HG03521 (cell line): ENCODE measurements around the gene OR6J1.
"Not testable (repeated sequence)": the region's sequence is repeated elsewhere in the genome, so short reads cannot be mapped to it uniquely, and the experiment has no call there.

Source experiments
- ATAC-seq: cut with Tn5 transposase; IDR thresholded peaks from one replicate; pipeline ENCODE4 v1.9.1; 2021; ENCODE audit warnings: mild to moderate bottlenecking, moderate library complexity; ENCODE audit not compliant: unreplicated experiment

OR6J1 gene

DNA sequence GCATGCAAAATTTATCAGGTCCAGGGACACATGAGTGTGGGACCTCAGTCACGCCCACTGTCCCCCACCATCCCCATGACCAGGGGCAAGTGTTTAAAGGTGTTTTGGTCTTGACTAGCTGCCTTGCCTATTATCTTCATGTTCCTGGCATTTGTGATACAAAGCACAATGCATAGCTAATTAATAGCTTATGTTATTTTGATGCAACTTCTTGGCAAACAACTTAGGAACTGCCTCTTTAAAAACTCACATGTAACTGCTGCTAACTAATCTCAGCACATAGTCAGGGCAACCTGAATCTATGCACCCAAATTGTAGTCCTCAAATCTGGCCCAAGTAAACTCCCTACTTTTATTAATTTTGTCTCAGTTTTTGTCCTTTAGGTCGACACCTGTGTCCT lies 7.4 kb upstream of the OR6J1 start:
- ATAC-seq = no peak

DNA sequence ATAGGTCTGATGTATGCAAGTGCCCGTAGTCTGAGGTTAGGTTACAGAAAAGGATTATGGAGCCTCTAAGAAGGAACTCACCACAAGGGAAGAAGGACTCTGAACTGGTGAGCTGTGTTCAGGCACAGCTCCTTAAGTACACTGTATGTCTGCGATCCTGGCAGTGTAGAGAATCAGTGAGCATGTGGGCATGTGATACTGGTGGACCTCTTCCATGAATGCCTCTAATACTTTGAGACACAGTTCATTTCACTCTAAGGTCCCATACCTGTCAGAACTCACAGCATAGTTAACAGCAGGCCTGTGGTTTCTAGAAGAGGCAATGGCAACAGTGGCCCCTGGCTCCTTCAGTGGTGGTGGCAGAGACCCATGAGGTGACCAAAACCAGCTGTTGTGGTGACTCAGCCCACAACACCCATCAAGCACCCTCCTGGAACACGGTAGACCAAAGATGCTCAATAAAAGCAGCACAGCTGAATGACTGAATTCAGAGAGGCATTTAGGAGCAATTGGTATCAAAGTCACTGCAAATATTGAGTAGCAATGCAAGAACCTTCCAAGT lies 6.9 kb upstream of the OR6J1 start:
- no peak for ATAC-seq

DNA sequence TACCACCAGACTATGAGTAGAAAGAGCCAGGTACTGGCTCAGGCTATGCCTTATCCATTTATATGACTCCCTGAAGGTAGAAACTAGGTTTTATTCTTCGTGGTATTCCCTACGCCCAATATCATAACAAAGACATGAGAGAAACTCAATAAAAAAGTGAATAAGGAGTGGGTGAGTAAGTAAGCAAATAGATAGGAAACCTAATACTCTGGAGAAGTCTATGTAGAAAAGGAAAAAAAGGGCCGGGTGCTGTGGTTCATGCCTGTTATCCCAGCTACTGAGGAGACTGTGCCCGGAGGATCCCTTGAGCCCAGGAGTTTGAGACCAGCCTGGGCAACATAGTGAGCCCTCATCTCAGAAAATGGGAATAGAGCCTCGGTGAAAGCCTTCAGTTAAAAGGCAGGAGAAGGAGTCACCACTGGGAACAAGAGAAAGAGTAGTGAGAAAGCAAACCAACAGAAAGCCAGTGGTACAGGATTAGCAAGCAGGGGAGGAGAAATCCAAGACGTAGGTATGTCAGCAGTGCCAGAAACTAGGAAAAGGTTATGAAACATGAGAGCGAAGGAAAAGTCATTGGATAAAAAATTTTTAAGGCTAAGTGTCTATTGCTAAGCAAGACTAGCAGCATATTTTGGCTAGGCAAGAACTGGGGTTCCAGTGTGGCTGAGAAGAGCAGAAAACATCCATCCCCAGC lies 6.0 kb upstream of the OR6J1 start:
- ATAC-seq = no peak

- ATAC-seq = no peak
These were observed 4.4 kb upstream of the OR6J1 start for GRCh38 chr14:22648506-22648905.

GRCh38 chr14:22646570-22647254 lies 2.6 kb upstream of the OR6J1 start:
- ATAC-seq = no peak

DNA sequence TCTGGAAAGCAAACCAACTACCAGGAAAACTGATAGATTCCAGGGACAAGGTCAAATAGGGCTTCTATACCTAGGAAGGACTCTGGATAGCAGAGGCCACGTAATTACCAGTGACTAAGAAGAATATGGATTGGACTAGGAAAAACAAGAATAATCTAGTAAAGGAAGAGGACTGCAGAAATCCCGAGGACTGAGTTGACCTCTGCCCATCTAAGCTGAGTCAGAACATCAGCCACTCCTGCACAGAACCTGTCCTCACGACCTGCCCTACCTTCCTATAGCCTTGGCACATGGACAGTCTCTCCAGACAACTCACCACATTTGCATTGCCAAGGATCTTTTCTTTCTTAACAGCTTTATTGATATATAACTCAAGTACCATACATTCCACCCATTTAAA lies 2.3 kb downstream of the OR6J1 start:
- ATAC-seq = no peak

GRCh38 chr14:22640192-22640591 lies 4.0 kb downstream of the OR6J1 start:
- ATAC-seq = no peak

- ATAC-seq = not testable (repeated sequence)
These were observed 8.2 kb downstream of the OR6J1 start for GRCh38 chr14:22635980-22636379.

GRCh38 chr14:22634233-22634900 lies 9.8 kb downstream of the OR6J1 start:
- no peak for ATAC-seq

GRCh38 chr14:22630486-22630885 lies 13.7 kb downstream of the OR6J1 start:
- ATAC-seq = no peak

DNA sequence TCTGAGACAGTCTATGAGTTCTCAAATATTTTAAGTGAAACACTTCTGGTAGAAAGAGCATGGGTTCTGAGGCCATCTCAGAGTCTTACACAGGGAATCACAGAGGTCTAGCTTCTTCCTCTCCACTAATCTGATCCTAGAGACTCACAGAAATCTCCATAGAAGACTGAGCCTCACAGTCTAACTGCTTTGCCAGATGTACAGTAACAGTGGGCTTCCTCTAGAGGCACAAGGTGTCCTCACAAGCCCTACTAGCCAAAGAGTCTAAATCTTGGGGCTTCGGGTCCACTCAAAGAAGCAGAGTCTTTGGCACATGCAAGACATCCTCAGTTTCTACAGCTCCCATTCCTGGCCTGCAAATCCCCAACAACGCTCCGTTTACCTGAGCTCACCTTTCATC lies 14.1 kb downstream of the OR6J1 start:
- no peak for ATAC-seq

DNA sequence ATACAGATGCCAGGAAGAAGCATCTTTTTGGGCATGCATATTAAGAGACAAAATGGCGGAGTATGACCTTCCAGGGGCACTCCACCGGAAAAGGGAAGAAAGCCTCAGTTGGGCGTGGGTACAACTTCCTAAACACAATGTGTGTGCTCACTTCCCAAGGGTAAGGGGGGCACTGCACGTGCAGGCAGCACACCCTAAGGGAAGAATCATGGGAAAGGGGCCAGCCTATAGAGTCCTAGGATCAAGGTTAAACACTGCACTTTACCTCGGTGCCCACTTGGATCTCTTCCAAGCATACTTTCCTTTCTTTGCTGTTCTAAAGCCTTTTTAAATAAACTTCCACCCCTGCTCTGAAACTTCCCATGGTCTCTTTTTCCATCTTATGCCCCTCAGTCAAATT lies 14.8 kb downstream of the OR6J1 start:
- no peak for ATAC-seq

DNA sequence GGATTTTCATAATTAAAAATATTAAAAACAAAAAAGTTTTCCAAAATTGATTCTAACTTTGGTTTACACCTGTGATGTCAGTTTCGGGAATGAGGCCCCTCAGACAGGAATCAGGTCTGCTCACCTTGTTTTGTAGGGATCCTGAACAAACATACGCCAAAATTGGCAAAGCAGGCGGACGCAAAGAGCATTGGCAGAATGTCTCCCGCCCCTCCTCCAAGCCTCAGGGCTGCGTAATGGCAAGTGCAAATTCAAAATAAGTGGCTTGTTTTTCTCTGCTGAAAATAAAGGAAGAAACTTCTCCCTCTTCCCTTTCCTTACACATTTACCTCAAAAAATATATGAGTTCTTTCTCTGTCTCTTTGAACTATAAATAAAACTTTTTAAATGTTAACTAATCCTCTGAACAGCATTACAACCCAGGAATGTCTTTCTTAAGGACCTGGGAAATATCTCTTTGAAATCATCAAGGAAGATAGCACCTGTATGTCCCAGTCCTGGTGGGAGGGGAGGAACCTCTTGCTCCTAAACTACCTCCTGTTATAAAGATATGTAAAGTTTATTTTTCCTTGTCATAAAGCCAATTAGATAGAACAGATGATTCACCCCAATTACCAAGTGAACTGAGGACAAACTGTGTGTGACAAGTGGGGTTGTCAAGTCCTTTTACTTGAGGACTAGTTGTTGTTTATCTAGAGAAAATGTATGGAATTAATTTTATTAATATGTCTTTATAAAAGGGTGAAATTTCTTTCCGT lies 16.5 kb downstream of the OR6J1 start:
- ATAC-seq = no peak

DNA sequence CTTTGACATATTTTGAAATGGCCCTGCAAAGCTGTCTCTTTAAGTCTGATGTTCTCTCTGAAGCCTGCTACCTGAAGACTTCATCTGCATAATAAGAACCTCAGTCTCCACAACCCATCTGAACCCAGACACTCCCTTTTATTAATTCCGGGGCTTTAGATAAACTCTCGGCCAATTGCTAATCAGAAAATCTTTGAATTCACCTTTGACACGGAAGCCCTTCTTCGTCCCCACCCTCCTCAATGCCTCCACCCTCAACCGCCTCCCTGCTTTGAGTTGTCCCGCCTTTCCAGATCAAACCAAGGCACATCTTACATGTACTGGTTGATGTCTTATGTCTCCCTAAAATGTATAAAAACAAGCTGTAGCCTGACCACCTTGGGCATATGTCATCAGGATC lies 17.6 kb downstream of the OR6J1 start:
- no peak for ATAC-seq

- ATAC-seq = no peak
These were observed 21.1 kb downstream of the OR6J1 start for GRCh38 chr14:22623047-22623446.

DNA sequence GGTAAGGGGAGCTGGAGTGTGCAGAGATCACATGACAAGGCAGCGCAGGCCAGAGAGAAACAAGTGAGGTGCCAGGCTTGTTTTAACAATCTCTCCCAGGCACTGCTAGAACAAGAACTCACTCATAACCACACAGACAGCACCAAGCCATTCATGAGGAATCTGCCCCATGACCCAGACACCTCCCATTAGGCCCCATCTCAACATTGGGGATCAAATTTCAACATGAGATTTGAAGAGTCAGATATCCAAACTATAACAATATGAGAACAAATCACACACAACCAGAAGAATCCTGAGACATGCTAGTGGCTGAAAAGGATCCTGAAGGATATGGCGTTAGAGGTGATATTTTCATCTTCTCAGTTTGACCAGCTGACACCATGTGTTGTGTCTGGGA lies 21.9 kb downstream of the OR6J1 start:
- no peak for ATAC-seq

- not testable (repeated sequence) for ATAC-seq
These were observed 28.4 kb downstream of the OR6J1 start for GRCh38 chr14:22615765-22616164.

DNA sequence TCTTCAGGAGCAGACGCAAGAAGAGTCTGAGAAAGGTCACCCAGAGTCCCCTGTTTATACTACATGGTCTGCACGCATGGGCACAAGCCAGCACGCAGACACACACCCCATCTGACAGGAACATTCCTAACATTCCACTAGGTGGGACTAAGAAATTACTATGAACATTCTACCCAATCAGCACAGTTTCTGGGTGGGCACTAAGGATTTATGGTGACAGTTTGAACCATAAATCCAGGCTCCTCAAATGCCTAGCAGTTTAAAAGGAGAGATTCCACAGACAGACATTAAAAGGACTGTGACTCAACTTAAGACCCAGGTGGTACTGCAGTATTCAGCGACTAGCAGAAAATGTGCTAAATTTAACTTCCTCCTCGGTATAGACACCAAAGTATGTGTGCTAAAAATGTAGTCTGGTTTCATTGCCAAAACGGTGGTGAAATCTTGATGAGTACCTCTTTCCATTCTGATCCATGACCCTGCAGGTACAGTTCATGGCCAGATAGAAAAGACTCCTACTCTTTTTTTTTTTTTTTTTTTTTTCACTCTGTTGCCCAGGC lies 29.8 kb downstream of the OR6J1 start:
- ATAC-seq = no peak

DNA sequence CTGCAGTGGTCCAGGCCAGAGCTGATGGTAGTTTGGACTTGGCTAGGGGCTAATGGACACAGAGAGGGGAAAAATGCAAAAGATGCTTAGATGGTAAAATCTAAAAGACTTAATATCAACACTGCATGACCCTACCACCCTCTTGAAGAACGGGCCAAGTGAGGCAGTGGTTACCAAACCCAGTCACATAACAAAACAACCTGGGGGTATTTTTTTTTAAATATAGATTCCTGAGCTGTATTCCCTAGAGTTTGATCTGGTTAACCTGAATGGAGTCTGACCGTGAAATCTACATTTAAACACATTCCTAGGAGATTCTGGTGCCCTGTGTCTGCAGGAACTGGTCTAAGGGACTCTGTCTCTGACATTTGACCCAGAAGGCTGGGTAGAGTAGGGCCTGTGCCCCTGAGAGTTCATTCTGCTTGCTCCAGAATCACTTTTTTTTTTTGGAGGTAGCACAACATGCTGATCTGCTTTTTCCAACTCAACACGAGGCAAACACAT lies 30.4 kb downstream of the OR6J1 start:
- ATAC-seq = no peak

DNA sequence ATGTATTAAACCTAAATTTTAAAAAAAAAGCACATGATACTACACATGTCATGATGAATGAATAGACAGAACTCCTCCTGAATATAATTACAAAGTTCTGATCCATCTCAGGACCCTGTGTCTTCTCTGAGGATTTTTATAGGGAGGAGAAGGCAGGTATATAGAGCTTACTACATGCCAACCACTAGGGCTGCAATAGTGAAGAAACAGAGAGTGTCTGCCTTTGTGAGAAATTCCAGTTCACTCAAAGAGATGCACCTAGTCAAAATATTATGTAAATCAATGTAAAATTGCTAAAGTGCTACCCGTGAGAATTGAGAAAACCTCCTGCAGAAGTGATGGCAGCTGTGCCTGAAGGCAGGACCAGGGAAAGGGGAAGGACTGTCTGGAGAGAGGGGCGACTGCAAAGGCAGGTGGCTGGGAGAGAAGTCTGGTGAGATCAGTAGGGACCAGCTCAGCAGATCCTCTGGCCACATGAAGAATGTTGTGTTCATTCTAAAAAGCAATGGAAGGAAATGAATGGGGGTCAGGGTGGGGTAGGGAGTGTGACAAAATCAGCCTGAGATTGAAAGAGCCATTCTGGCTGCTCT lies 31.0 kb downstream of the OR6J1 start:
- no peak for ATAC-seq
